IMR-90 (cell line): ENCODE data around the gene PIAS4. TPM values are rescaled to one million over a fixed set of nuclear protein-coding genes. Genes with fewer than 3 reads are reported as not detected.

ENCODE experiments used
- ATAC-seq: fragments of 200-7000 bp; cut with Tn5 transposase; 2 replicates; pipeline ENCODE4 v1.9.1; 2020; ENCODE audit warnings: low read depth, mild to moderate bottlenecking, moderate library complexity
- BruUV-seq: library from RNA; stranded (reverse); fragments of 400-500 nt; replicated peaks from 2 replicates; lab custom pipeline; 2021; lab: Mats Ljungman, UMichigan
- CTCF ChIA-PET: fragments of 300-600 bp; formaldehyde crosslinking; extraction: SDS; loops from one replicate; lab custom pipeline; 2021; ENCODE audit warnings: antibody characterized with exemption; lab: Yijun Ruan, JAX
- POLR2A ChIA-PET: fragments of 300-600 bp; sonication (Branson Sonifier 250); formaldehyde crosslinking; loops from one replicate; lab custom pipeline; 2022; ENCODE audit warnings: antibody characterized with exemption; ENCODE audit not compliant: unreplicated experiment; lab: Charles Lee
- DNase-seq: peaks from one replicate; pipeline ENCODE4 v3.0.0; 2013
- H2AFZ ChIP-seq: replicated peaks from 2 replicates; pipeline ENCODE3; 2013; ENCODE audit warnings: low read length, mild to moderate bottlenecking; ENCODE audit not compliant: poor library complexity
- H2AK5ac ChIP-seq: 2 replicates; pipeline ENCODE4 v1.6.1; 2013; ENCODE audit warnings: low read depth, low read length, inconsistent platforms
- H2AK9ac ChIP-seq: replicated peaks from 2 replicates; pipeline ENCODE3; 2013; ENCODE audit warnings: mild to moderate bottlenecking, low read depth, low read length, moderate library complexity; ENCODE audit not compliant: poor library complexity
- H2BK120ac ChIP-seq: 2 replicates; pipeline ENCODE4 v1.6.1; 2013; ENCODE audit warnings: low read depth, low read length, inconsistent platforms
- H2BK15ac ChIP-seq: 3 replicates; pipeline ENCODE4 v1.6.1; 2013; ENCODE audit warnings: low read depth, low read length, inconsistent platforms
- H2BK20ac ChIP-seq: 2 replicates; pipeline ENCODE4 v1.6.1; 2013; ENCODE audit warnings: low read depth, mild to moderate bottlenecking, inconsistent platforms, low read length, moderate library complexity
- H2BK5ac ChIP-seq: 2 replicates; pipeline ENCODE4 v1.6.1; 2013; ENCODE audit warnings: mild to moderate bottlenecking, low read depth, low read length, inconsistent platforms; ENCODE audit not compliant: poor library complexity, severe bottlenecking
- H3K14ac ChIP-seq: replicated peaks from 2 replicates; pipeline ENCODE4 v1.6.1; 2013; ENCODE audit warnings: low read depth, low read length, inconsistent platforms
- H3K18ac ChIP-seq: 2 replicates; pipeline ENCODE4 v1.6.1; 2013; ENCODE audit warnings: low read depth, low read length, control low read depth
- H3K23ac ChIP-seq: 2 replicates; pipeline ENCODE4 v1.6.1; 2013; ENCODE audit warnings: low read depth, low read length, inconsistent platforms
- H3K27ac ChIP-seq: 2 replicates; pipeline ENCODE4 v1.5.1; 2013; ENCODE audit warnings: mild to moderate bottlenecking, control low read depth, low read length; ENCODE audit not compliant: insufficient read depth
- H3K27me3 ChIP-seq: 2 replicates; pipeline ENCODE4 v1.6.1; 2013; ENCODE audit warnings: low read length; ENCODE audit not compliant: control insufficient read depth, insufficient read depth
- H3K36me3 ChIP-seq: 2 replicates; pipeline ENCODE4 v1.6.1; 2013; ENCODE audit warnings: low read length, mixed read lengths; ENCODE audit not compliant: control insufficient read depth, insufficient read depth
- H3K4ac ChIP-seq: 2 replicates; pipeline ENCODE4 v1.6.1; 2013; ENCODE audit warnings: low read depth, low read length, inconsistent platforms
- H3K4me1 ChIP-seq: 2 replicates; pipeline ENCODE4 v1.6.1; 2013; ENCODE audit warnings: low read length, mixed read lengths; ENCODE audit not compliant: control insufficient read depth, insufficient read depth
- H3K4me2 ChIP-seq: 2 replicates; pipeline ENCODE4 v1.6.1; 2013; ENCODE audit warnings: low read depth, mild to moderate bottlenecking, control low read depth, low read length, moderate library complexity
- H3K4me3 ChIP-seq: 2 replicates; pipeline ENCODE4 v1.5.1; 2013; ENCODE audit warnings: low read depth, mild to moderate bottlenecking, control low read depth, low read length, moderate library complexity; ENCODE audit not compliant: insufficient read depth
- H3K56ac ChIP-seq: 2 replicates; pipeline ENCODE4 v1.6.1; 2013; ENCODE audit warnings: low read length, inconsistent platforms; ENCODE audit not compliant: insufficient read depth; ENCODE audit errors: extremely low read depth
- H3K79me1 ChIP-seq, 2 experiments: 2 replicates each; pipeline ENCODE4 v1.6.1; 2013; ENCODE audit warnings: low read length in 2 of 2, inconsistent platforms in 1 of 2, low read depth in 1 of 2
- H3K9ac ChIP-seq: 2 replicates; pipeline ENCODE4 v1.6.1; 2013; ENCODE audit warnings: low read depth, low read length, control low read depth
- H3K9me1 ChIP-seq: 2 replicates; pipeline ENCODE4 v1.6.1; 2013; ENCODE audit warnings: low read length, inconsistent platforms; ENCODE audit not compliant: insufficient read depth
- H3K9me3 ChIP-seq: 2 replicates; pipeline ENCODE4 v1.6.1; 2013; ENCODE audit warnings: low read length; ENCODE audit not compliant: control insufficient read depth, insufficient read depth
- H4K20me1 ChIP-seq: 2 replicates; pipeline ENCODE4 v1.6.1; 2013; ENCODE audit warnings: low read length, inconsistent platforms; ENCODE audit not compliant: insufficient read depth
- H4K5ac ChIP-seq: 2 replicates; pipeline ENCODE4 v1.6.1; 2013; ENCODE audit warnings: mild to moderate bottlenecking, low read depth, low read length, control low read depth
- H4K8ac ChIP-seq, 2 experiments: 2 replicates each; pipeline ENCODE4 v1.6.1; 2013; ENCODE audit warnings: low read depth in 2 of 2, low read length in 2 of 2, control low read depth in 1 of 2, inconsistent platforms in 1 of 2
- H4K91ac ChIP-seq: 2 replicates; pipeline ENCODE4 v1.6.1; 2013; ENCODE audit warnings: low read depth, low read length, inconsistent platforms; ENCODE audit not compliant: insufficient read depth
- BHLHE40 ChIP-seq: fragments of 150-350 bp; IDR thresholded peaks from 2 replicates; pipeline ENCODE4 v1.6.1; 2016; ENCODE audit warnings: mild to moderate bottlenecking, low read depth, low read length
- CEBPB ChIP-seq: IDR thresholded peaks from 2 replicates; pipeline ENCODE4 v1.6.1; 2012; ENCODE audit warnings: low read depth, low read length, improper control_type of control experiment
- POLR2A ChIP-seq: IDR thresholded peaks from 2 replicates; pipeline ENCODE4 v1.6.1; 2012; ENCODE audit warnings: mild to moderate bottlenecking, low read depth, low read length
- RAD21 ChIP-seq: IDR thresholded peaks from 2 replicates; pipeline ENCODE4 v1.6.1; 2012; ENCODE audit warnings: low read length, improper control_type of control experiment
- RCOR1 ChIP-seq: IDR thresholded peaks from 2 replicates; pipeline ENCODE4 v1.6.1; 2012; ENCODE audit warnings: mild to moderate bottlenecking, low read length, improper control_type of control experiment; ENCODE audit not compliant: insufficient replicate concordance
- USF2 ChIP-seq: fragments of 150-350 bp; IDR thresholded peaks from 2 replicates; pipeline ENCODE4 v1.6.1; 2017; ENCODE audit warnings: mild to moderate bottlenecking, antibody characterized with exemption, low read length, low read depth
- WGBS, 2 experiments: methylation state at CpG; one replicate each; pipeline versions ENCODE4 v1.1.5 to v1.1.7; 2013; ENCODE audit warnings: missing lambda C conversion rate in 2 of 2; ENCODE audit not compliant: insufficient read length in 1 of 2; ENCODE audit errors: extremely low coverage in 2 of 2; 5-methylcytosine and 5-hydroxymethylcytosine counted together
- dilution Hi-C: fragments of 300-500 bp; cut with HindIII; formaldehyde crosslinking; loops from one replicate; pipeline ENCODE4 v1.14.3; 2018; ENCODE audit warnings: low sequenced_read_pairs; ENCODE audit not compliant: unreplicated experiment
- in situ Hi-C: fragments of 300-500 bp; cut with MboI; formaldehyde crosslinking; loops from 3 replicates; pipeline ENCODE4 v1.14.3; 2019; ENCODE audit warnings: low sequenced_read_pairs, inconsistent platforms, mixed read lengths
- intact Hi-C: fragments of 100-400 bp; cut with micrococcal nuclease; formaldehyde crosslinking; loops from 2 replicates; pipeline ENCODE4 v1.10.0; 2022
- polyA plus RNA-seq, 3 experiments: library from polyadenylated mRNA; depleted of rRNA; stranded (reverse); fragments of >200 nt; gene quantifications; 2 replicates each; pipeline ENCODE4 v1.2.3, GENCODE V29; 2012; ENCODE audit warnings: low replicate concordance in 1 of 3
- total RNA-seq: library from RNA; depleted of rRNA; stranded (reverse); fragments of >200 nt; gene quantifications from 2 replicates; pipeline ENCODE4 v1.2.3, GENCODE V29; 2012

Gene PIAS4
- total and polyA plus RNA-seq, 2 of the 4 experiments (the other 2 are of a cell fraction), result 12.1 to 13.6 TPM

- Histone ChIP-seq H3K56ac (no peak overlapping the region), H2BK15ac (no peak overlapping the region), H2BK120ac (no peak overlapping the region), H3K9me3 (no peaks in the 10 kb centered on the region; the same call in 1 of the 2 replicates), H3K27me3 (no peaks in the 10 kb centered on the region), H2BK5ac (no peak overlapping the region), H3K27ac (no peak overlapping the region), H2BK20ac (no peak overlapping the region), H4K91ac (no peak overlapping the region), H3K4ac (no peak overlapping the region), H3K4me3 (no peak overlapping the region), H2AK5ac (no peak overlapping the region), H3K9me1 (no peaks in the 10 kb centered on the region), H2AK9ac (no peak overlapping the region), H4K20me1 (peaks cover 74% of the 10 kb centered on the region), H3K4me2 (no peak overlapping the region), H3K36me3 (peaks cover 46% of the 10 kb centered on the region), H3K14ac (no peak overlapping the region), H3K4me1 (no peaks in the 10 kb centered on the region), H3K18ac (no peak overlapping the region), H2AFZ (no peak overlapping the region), H4K8ac (no peak overlapping the region), H3K79me1 (peaks cover 15 to 85% of the 10 kb centered on the region in 2 experiments), H3K23ac (no peak overlapping the region), H3K9ac (no peak overlapping the region), H4K5ac (no peak overlapping the region)
- ATAC-seq, result no peak
- in situ Hi-C loops (no loop called here), dilution Hi-C loops (no loop called here), intact Hi-C loops (no loop called here)
- DNase-seq, result no peak
- TF ChIP-seq POLR2A (no peak), BHLHE40 (no peak), USF2 (no peak), RCOR1 (no peak), CEBPB (no peak), RAD21 (no peak)
- BruUV-seq, result no TSS peak
- ChIA-PET POLR2A (no interaction called here), CTCF (no interaction called here)
- no CpG with 5 or more reads among the region's 15 CpGs for WGBS, 2 experiments
Observed at GRCh38 chr19:4016903-4017638, 9.5 kb downstream of the PIAS4 start.
